T-helper 22 cell (primary cell): ENCODE data around the gene ANKRD11.

Experiments used
- DNase-seq: peaks from one replicate; pipeline ENCODE4 v3.0.0-alpha.2; 2020; ENCODE audit warnings: low read depth

Gene ANKRD11

DNA sequence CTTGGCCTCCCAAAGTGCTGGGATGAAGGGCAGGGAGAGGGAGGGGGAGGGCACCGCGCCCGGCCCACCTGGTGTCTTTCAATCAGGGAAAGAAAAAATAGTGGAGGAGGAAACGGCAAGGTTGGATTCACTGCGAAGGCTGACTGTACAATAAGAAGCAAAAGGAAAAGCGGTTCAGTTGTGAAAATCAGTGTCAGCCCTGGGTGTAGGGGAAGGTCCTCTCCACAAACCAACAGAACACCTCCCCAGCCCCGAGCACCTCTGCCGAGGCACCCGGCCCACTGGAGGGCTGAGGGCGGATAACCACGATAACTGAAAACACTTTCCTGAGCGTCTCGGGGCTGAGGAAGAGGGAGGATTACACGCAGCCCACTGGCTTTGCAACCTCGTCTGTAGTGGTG lies 16.4 kb upstream of the ANKRD11 start:
- DNase-seq, result no peak

- no peak for DNase-seq
These were observed 15.7 kb upstream of the ANKRD11 start for GRCh38 chr16:89506113-89506504.

DNA sequence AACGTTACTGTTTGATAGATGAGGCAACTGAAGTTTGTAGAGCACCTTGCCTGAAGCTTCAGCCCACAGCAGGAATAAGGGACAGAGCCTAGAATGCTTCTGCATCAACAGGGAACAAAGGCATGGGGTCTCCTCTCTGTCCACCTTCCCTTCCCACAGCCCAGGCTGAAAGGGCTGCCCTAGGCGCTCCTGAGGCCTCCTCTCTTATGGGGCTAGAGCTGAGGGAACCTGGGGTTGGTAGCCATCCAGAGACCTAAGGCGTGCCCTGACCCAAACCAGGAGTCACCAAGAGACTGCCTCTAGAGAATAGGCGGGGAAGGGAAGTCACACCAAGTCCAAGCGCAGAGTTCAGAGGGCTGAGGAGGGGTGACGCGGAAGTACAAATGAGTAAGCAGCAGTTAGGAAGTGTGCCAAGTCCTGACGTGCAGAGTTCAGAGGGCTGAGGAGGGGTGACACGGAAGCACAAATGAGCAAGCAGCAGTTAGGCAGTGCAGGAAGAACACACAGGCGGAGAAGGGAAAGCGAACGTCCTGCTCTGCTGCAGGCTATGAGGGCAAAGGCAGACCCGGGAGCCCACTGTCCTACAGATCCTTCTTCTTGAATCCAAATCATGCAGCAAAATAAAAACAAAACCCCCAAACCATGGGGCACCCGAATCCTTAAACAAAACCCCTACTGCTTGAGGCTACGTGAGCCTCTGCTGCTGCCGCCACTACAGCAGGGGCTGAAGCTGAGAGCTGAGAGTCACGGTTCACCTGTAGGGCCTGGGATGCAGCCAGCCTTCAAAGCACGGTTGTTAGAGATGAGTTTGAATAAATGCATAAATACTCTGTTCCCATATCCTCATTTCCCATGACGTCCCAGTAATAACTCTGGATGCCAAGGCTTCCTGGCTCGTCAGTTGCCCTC lies 15.1 kb upstream of the ANKRD11 start:
- DNase-seq, result peak; percentile 83

DNA sequence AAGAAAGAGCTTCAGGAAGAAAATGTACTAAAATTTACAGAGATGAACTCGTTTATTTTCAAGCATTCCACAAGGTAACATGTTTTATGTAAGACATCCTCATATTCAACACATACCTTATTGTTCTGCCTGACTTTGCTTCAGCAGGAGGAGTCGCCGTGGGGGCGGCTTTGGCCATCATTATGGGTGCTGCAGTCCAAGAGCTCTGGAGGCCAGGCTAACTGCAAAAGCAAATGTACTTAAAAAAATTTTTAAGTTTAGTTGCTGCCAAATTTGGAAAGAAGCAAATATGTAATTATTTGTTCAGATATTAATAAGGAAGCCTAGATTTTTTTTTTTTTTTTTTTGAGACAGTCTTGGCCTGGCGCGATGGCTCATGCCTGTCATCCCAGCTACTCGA lies 13.7 kb upstream of the ANKRD11 start:
- DNase-seq, result no peak

DNA sequence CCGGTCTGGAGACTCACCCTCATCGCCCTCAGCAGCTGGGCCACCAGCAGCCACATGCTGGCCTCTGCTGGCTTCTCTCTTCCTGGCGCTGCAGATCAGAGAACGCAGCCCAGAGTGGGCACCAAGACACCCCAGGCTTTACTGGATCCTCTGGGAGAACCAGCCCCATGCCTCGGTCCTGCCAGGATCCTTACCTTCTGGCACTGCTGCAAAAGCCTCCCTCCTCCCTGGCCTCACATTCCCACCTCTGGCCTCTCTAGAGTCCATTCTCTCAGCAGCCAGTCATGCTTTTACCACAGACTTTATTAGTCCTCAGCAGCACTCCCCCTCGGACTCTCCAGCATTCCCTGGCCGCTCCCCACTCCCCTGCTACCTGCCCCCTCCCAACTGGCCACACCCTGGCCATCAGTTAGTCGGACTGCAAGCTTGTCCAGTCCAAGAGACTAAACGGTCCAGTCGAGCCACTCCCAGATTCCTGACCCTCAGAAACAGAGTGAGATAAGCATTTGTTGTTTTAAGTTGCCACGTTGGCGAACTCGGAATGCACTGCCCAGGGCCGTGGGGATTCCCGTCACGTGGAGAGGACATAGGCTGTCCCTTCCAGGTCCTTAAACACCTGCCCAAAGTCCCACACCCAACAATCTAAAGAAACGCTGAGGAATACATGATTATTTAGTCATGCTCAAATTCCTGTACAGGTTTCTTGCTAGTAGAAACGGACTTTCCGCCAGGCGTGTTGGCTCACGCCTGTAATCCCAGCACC lies 11.9 kb upstream of the ANKRD11 start:
- DNase-seq, result no peak

GRCh38 chr16:89499767-89500166 lies 9.4 kb upstream of the ANKRD11 start:
- DNase-seq, result no peak

DNA sequence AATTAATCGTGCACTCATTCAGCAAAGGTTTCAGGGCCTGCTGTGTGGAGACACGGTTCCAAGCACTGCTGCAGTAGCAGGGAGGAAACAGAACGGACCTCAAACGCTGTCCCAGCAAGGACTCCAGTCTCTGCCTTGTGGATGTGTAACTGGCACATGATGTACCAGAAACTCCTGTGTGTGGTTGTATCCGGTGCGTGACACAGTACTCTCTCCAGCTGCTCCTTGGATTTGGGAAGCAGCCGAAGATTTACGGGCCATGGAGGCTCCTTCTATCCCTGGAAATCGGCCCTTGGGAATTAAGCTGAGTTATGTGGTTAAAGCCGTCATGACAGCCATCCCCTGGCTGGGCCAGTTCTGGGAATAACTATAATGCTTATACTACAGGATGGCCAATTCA lies 8.5 kb upstream of the ANKRD11 start:
- no peak for DNase-seq

DNA sequence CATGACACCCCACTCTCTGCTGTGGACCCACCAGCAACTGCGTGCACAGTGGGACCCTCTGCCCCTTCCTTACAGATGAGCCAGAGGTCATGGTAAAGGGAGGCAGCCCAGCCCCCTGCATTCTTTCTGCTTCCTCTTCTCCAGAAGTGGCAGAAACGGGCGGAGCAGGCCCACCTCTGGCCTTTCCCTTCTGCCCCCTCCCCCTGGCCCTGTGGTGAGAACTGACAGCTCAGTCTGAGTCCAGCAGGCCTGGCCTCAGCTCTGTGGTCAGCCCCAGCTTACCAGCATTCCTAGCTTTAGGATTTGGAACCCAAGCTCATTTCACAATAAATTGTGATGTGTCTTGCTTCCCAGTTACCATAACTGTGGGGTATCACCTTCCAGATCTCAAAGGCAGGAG lies 4.8 kb upstream of the ANKRD11 start:
- no peak for DNase-seq

DNA sequence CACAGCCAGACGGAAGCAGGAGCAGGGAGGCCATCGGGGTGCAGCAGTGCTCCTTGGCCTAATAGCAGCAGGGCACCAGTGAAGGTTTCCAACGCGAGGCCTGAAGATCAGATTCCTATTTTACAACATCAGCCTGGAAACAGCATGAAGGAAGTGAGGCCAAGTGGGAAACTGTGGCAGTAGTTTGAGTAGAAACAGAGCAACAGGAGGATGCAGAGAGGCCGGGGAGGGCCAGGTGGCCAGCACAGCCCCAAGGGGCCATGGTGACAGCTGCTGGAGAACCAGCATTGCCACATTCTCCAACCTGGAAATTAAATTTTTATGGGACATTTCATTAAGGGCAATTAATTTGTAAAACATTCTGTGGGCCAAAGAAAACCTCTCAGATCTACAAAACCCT lies 3.4 kb upstream of the ANKRD11 start:
- no peak for DNase-seq

GRCh38 chr16:89491974-89492687 lies 1.8 kb upstream of the ANKRD11 start:
- DNase-seq, result no peak

DNA sequence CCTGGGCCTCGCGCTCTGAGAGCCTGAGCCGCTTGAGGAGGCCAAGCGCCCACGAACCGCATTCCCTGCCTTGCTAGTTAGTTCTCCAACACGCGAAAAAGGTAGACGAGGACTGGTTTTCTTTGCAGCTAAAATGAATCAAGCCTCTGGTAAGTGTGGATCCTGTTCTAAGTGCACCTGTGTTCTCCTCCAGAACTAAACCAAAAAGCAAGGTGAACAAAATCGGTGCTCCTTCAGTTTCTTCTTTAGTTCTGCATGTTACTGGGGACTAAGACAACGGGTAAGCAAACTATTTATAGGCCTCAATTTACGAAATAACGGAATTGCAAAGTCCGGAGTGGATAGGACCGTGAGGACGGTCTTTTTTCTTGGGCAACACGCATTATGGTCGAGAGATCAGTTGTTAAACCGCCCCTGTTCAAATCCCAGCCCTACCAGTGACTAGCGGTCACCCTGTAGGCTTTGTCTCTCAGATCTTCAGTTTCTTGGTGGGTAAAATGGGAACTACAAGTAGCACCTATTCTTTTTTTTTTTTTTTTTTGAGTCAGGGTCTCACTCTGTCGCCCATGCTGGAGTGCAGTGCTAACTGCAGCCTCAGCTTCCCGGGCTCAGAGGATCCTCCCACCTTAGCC lies 993 bp upstream of the ANKRD11 start:
- no peak for DNase-seq

GRCh38 chr16:89489898-89490438 lies 393 bp downstream of the ANKRD11 start:
- no peak for DNase-seq

- DNase-seq, result peak; percentile 74
These were observed 1.1 kb downstream of the ANKRD11 start for GRCh38 chr16:89489040-89489897.

- DNase-seq, result no peak
These were observed 4.6 kb downstream of the ANKRD11 start for GRCh38 chr16:89485701-89486246.

- no peak for DNase-seq
These were observed 5.3 kb downstream of the ANKRD11 start for GRCh38 chr16:89484923-89485679.

- no peak for DNase-seq
These were observed 6.3 kb downstream of the ANKRD11 start for GRCh38 chr16:89484041-89484501.

GRCh38 chr16:89482817-89483205 lies 7.5 kb downstream of the ANKRD11 start:
- no peak for DNase-seq

DNA sequence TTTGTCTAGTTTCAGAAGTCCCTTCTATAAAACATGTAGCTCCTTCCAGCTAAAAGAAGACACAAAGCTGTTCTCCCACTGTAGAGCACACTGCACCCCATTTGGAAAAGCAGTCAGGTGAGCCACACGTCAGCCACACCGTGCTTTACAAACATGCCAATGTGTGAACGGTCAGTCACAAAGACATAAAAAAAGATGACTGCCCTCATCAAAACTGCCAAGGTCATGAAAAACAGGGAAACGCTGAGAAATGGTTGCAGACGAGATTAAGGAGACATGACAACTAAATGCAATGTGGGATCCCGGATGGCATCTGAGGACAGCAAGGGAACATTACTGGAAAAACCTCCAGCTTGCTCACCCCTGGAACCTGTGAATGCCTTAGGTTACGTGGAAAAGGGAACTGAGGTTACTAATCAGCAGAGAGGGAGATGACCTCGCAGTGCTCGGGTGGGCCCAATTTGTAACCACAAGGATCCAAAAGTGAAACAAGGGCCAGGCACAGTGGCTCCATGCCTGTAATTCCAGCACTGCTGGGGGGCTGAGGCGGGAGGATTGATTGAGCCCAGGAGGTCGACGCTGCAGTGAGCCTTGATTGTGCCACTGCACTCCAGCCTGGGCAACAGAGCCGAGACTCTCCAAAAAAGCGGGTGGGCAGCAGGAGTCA lies 8.1 kb downstream of the ANKRD11 start:
- no peak for DNase-seq

DNA sequence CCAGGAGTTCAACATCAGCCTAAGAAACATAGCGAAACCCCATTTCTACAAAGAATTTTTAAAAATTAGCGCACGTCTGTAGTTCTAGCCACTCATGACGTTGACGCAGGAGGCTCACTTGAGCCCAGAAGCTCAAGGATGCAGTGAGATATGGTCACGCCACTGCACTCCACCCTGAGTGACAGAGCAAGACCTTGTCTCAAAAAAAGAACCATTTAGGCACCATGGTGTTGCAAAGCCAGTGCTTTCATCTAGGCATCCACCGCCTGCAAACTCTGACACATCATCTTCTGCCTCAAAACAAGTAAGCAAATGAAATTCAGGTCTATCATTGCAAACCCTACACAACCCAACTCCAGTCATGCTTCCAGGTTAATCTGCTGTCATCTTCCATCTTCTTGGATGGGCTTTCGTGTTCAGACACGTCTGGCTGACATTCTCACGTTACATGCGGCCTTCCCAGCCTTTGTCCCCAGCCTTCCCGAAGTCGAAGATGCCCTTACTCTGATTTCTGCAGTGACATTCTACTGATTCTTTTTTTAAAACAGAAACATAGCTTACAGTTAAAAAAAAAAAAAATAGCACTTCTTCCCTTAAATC lies 8.9 kb downstream of the ANKRD11 start:
- DNase-seq, result no peak
